ENCODE results near the gene ETV5.

- TF ChIP-seq CHD1 (IDR thresholded peaks at IDR 0.05; ENCODE audit: low read length): no peak
- TF ChIP-seq TEAD2 (tag; IDR thresholded peaks at IDR 0.05): no peak
- TF ChIP-seq ELK1 (CRISPR knock-in tag; IDR thresholded peaks at IDR 0.05): no peak
- no peak for TF ChIP-seq TOE1 (IDR thresholded peaks at IDR 0.05; ENCODE audit: borderline replicate concordance)
- no peak for TF ChIP-seq TOE1 (CRISPR knock-in tag; IDR thresholded peaks at IDR 0.05; ENCODE audit: borderline replicate concordance, low read depth)
- TF ChIP-seq POLR2A (conservative IDR thresholded peaks at IDR 0.05): no peak
- TF ChIP-seq ZNF121 (CRISPR knock-in tag; conservative IDR thresholded peaks at IDR 0.05): no peak
- TF ChIP-seq UBTF (IDR thresholded peaks at IDR 0.05; ENCODE audit: borderline replicate concordance in 1 of 2, low read depth in 2 of 2, low read length in 2 of 2): no peak
- TF ChIP-seq ATF7 (IDR thresholded peaks at IDR 0.05): no peak
- TF ChIP-seq STAT6 (CRISPR knock-in tag; IDR thresholded peaks at IDR 0.05): no peak
- TF ChIP-seq ZNF3 (CRISPR knock-in tag; IDR thresholded peaks at IDR 0.05): no peak
- TF ChIP-seq RBM22 (IDR thresholded peaks at IDR 0.05; ENCODE audit: low read depth, low read length, poor library complexity, severe bottlenecking): no peak
Measured at GRCh38 chr3:186099178-186099577, 9.7 kb downstream of the ETV5 start.

All from K562 (cell line).